Measurements from ENCODE around the gene BCL2. TPM values are rescaled to one million over a fixed set of nuclear protein-coding genes. Genes with fewer than 3 reads are reported as not detected.

Gene BCL2
- total RNA-seq, 2 experiments from 2014 or later = 66.0 to 88.9 TPM

DNA sequence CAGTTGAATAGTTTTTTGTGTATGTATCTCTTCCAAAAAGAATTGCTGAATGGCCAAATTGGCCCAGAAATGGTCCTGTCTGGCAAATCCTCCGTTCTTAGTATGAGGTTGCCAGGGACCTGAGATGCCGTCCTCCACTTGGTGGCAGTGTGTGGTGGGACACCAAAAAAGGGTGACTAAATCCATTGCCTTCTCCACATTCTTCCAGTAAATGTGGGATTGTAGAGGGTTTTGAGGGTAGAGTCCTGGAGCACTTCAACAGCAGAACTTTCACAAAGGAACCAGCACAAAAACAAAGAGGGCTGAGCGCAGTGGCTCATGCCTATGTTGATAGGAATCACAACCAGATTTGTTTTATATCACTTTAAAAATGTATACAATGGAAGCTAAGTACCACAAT, 199.9 kb downstream of the BCL2 start:
- CTCF ChIA-PET = interaction anchor here (0.8 to 1.7 kb wide), 11 partner anchors 8 to 203 kb away, joined by 3 to 15 read pairs (median 4); no protein-coding TSS in a partner anchor
- DNase-seq (peak; percentile 59), ATAC-seq (peak; percentile 69)
- intact Hi-C loops (cut with DNase I, micrococcal nuclease) = loop anchor here (1.0 to 10.0 kb wide), 2 partner anchors 105 to 204 kb away; no protein-coding TSS in a partner anchor
- no peaks in the 10 kb centered on the region for H3K36me3 Mint-ChIP-seq (ENCODE audit: low read depth)
- H3K4me3 Mint-ChIP-seq = no peak overlapping the region
- peaks cover 4% of the 10 kb centered on the region for H3K4me1 Mint-ChIP-seq
- no peaks in the 10 kb centered on the region for H3K27me3 Mint-ChIP-seq
- POLR2A ChIA-PET = no interaction called here
- H3K27ac Mint-ChIP-seq = no peak overlapping the region
- H3K9me3 Mint-ChIP-seq (ENCODE audit: low read depth) = no peaks in the 10 kb centered on the region

DNA sequence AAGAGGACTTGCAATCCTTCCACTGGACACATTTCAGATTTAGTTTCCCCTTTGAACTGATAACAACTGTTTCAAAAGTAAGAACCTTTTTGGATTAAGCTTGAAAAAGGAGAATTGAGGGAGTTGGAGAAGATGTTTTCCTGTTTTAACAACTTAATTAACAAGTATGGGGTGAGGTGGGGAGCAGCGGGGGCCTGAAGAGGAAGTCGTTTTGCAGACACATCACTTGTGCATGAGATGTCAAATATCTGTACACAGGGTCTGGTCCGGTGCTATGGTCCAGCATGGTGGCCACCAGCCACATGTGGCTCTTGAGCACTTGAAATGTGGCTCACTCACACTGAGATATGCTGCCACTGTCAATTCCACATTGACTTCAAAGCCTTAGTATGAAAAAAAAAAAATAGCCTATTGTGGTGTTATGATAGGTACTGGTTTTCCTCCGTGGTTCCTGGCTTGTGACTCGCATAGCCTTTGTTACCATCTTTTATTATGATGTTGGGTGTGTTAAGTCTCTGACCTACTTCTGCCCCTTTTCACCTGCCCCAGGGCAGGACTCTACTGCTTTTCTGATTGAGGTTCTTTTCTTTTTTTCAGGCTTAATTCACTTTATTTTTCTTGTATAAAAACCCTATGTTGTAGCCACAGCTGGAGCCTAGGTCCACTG, 205.5 kb downstream of the BCL2 start:
- Mint-ChIP-seq H3K36me3 (ENCODE audit: low read depth) (no peaks in the 10 kb centered on the region), H3K27ac (no peak overlapping the region), H3K27me3 (peaks cover 7% of the 10 kb centered on the region), H3K4me1 (peaks cover 2% of the 10 kb centered on the region), H3K4me3 (no peak overlapping the region), H3K9me3 (ENCODE audit: low read depth) (no peaks in the 10 kb centered on the region)
- POLR2A ChIA-PET = no interaction called here
- ATAC-seq = no peak
- CTCF ChIA-PET = interaction anchor here (1.2 to 1.5 kb wide), 2 partner anchors 19 to 205 kb away, joined by 3 read pairs; partner anchors contain the start of gene BCL2
- intact Hi-C loops (cut with DNase I, micrococcal nuclease) = loop anchor here in 1 of 2 experiments (2.0 kb wide), 1 partner anchor 29 kb away; no protein-coding TSS in a partner anchor
- no peak for DNase-seq

DNA sequence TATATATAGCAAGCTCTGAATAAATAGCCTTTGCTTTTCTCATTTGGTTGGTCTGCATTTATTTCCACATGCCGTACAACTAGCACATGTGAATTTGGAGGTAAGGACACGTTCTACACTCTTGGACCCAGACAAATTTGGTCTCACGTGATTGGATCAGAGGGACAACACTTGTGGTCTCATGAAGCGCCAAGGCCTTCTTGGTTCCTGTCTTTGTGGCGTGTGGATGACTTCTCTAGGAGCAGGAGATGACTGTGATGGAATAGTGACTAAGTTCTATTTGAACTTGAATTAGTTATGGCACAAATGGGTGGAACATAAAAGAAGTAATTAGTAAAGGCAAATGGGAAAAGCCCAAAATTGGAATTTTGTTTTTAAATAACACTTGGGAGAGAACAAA, 206.9 kb downstream of the BCL2 start:
- H3K36me3 Mint-ChIP-seq (ENCODE audit: low read depth) = no peaks in the 10 kb centered on the region
- no peak overlapping the region for H3K4me3 Mint-ChIP-seq
- intact Hi-C loops (cut with DNase I, micrococcal nuclease) = loop anchor here in 1 of 2 experiments (2.0 kb wide), 1 partner anchor 28 kb away; no protein-coding TSS in a partner anchor
- ATAC-seq = no peak
- ChIA-PET POLR2A (no interaction called here), CTCF (interaction anchor here (1.1 to 1.6 kb wide), 2 partner anchors 11 to 219 kb away, joined by 3 to 4 read pairs; no protein-coding TSS in a partner anchor)
- H3K27ac Mint-ChIP-seq = no peak overlapping the region
- H3K4me1 Mint-ChIP-seq = peaks cover 6% of the 10 kb centered on the region
- peaks cover 7% of the 10 kb centered on the region for H3K27me3 Mint-ChIP-seq
- H3K9me3 Mint-ChIP-seq (ENCODE audit: low read depth) = no peaks in the 10 kb centered on the region
- no peak for DNase-seq

DNA sequence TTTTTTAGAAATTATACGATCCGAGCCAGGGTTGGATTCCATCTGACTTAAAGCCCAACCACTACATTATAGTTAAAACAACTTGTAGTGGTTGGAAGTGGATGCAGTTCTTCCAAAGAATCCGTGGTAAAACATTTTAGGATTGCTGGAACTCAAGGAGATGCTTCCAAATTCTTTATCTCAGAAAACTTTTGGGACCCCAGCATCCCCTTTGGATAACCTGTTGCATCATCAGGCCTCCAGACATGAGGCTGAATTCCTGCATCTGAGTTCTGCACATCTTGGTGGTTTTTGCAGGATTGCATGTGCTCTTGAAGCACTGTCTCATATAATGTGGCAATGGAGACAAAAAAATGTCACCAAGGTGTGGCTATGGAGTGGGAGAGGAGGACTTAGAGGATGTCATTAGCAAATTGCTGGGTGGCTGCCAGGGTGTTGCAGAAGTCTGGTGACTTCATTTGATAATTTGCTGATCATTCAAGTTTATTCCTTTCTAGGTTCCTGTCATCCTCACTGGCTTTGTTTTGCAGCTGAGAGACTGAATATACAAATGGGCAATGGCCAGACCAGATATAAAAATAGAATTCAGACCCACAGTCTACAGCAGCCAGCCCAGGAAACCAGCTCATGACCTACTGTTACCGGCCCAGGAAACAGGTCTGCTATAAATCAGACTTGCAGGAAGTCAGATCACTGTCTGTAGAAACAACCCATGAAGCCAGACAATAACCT, 207.7 kb downstream of the BCL2 start:
- Mint-ChIP-seq H3K27ac (no peak overlapping the region), H3K27me3 (peaks cover 7% of the 10 kb centered on the region), H3K36me3 (ENCODE audit: low read depth) (no peaks in the 10 kb centered on the region), H3K4me3 (no peak overlapping the region), H3K4me1 (peaks cover 15% of the 10 kb centered on the region), H3K9me3 (ENCODE audit: low read depth) (no peaks in the 10 kb centered on the region)
- ChIA-PET POLR2A (no interaction called here), CTCF (interaction anchor here (0.9 to 1.6 kb wide), 4 partner anchors 8 to 335 kb away, joined by 3 to 4 read pairs (median 4); no protein-coding TSS in a partner anchor)
- DNase-seq = no peak
- ATAC-seq = no peak
- intact Hi-C loops (cut with DNase I, micrococcal nuclease) = loop anchor here in 1 of 2 experiments (2.0 kb wide), 1 partner anchor 27 kb away; no protein-coding TSS in a partner anchor

DNA sequence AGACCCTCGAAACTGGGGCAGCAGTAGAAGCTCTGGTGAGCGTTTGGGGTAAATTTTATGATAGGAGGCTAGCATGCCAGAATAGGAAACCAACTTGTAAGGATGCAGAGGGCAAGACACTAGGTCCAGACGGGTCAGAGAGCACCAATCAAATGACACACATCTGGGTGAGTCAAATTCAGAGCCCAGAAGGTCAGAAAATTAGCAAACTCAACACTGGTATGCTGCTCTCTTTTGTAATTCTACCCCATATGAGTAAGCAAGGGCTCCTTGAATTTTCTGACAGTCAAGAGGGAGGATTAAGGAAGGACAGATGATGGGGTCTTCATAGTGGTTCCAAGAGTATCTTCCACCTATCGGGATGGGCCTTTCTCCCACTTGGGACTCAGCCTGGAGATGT, 209.8 kb downstream of the BCL2 start:
- peaks cover 7% of the 10 kb centered on the region for H3K27me3 Mint-ChIP-seq
- peaks cover 28% of the 10 kb centered on the region for H3K4me1 Mint-ChIP-seq
- H3K27ac Mint-ChIP-seq = no peak overlapping the region
- H3K9me3 Mint-ChIP-seq (ENCODE audit: low read depth) = peaks cover 1% of the 10 kb centered on the region
- intact Hi-C loops (cut with DNase I, micrococcal nuclease) = loop anchor here in 1 of 2 experiments (5.0 kb wide), 1 partner anchor 263 kb away; no protein-coding TSS in a partner anchor
- POLR2A ChIA-PET = no interaction called here
- CTCF ChIA-PET = no interaction called here
- ATAC-seq (no peak), DNase-seq (no peak)
- H3K36me3 Mint-ChIP-seq (ENCODE audit: low read depth) = no peaks in the 10 kb centered on the region
- no peak overlapping the region for H3K4me3 Mint-ChIP-seq

DNA sequence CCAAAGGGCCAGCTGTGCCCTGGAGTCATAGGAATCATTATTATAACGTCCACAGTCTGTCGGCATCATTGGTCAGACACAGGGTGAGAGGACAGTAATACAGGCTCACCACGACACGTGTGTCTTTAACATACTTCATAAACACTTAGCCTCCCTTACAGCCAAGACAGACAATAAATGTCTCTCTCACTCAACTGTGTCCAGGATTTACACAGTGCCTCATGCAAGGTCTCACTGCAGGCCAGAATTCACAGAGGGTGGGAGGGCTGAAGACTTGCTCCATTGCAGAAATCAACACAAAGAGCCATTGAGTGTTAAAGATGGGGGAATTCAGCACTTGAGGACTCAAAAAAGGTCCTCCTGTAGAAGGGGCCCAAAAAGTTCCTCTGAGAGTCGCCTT, 210.5 kb downstream of the BCL2 start:
- Mint-ChIP-seq H3K36me3 (ENCODE audit: low read depth) (no peaks in the 10 kb centered on the region), H3K4me1 (peaks cover 28% of the 10 kb centered on the region), H3K27ac (no peak overlapping the region), H3K27me3 (peaks cover 7% of the 10 kb centered on the region), H3K4me3 (no peak overlapping the region), H3K9me3 (ENCODE audit: low read depth) (peaks cover 1% of the 10 kb centered on the region)
- ChIA-PET CTCF (no interaction called here), POLR2A (no interaction called here)
- intact Hi-C loops (cut with DNase I, micrococcal nuclease) = loop anchor here in 1 of 2 experiments (5.0 kb wide), 1 partner anchor 262 kb away; no protein-coding TSS in a partner anchor
- ATAC-seq (no peak), DNase-seq (no peak)

DNA sequence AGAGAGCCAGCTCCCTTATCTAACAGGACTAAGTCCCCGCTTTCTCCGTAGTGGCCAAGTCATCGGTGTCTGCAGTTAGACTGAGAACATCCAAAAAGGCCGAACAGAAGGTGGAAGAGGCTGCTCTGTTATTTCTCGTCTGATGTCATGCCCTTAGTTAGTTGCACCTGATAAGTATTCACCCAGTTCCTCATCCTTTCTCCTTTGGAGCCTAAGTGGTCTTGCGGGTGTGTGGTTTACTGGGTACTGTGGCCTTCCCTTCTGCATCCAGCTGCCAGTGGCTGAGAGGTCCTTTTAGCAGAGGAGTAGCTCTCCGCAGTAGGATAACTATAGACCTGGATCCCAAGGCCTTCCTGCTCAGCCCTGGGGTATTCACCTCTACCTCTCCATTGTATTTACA, 211.6 kb downstream of the BCL2 start:
- intact Hi-C loops (cut with DNase I, micrococcal nuclease) = loop anchor here (1.0 to 5.0 kb wide), 4 partner anchors 53 to 261 kb away; no protein-coding TSS in a partner anchor
- POLR2A ChIA-PET = no interaction called here

DNA sequence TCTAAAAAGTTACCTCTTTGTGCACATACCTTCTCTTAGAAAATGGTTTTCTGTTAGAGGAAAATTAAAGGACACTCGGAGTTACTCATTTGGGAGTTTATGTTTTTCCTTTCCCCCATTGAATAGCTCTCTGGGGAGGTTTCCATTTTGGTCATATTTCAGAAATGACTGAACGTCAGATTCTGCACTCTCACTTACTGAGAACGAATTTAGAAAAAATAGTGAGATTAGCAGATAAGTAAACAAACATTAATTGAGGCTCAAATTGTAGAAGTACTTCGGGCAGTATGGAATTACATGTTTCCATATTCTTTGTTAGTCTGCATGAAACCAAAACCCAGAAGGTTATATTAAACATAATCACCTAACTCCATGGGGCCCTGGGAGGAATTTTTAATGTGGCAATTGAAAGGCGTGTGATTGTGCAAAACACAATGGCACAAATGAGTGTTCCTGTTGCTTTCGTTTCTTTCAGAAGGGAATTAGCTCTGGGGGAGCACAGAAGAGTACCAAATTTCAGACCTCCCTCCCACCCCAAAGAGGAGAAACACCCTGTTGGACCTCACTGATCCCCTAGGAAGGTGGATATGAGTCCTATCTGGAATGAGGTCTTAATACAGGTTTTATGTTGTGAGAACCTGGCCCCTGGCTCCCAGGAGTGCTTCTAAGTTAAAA, 212.3 kb downstream of the BCL2 start:
- intact Hi-C loops (cut with DNase I, micrococcal nuclease) = loop anchor here (1.0 to 5.0 kb wide), 4 partner anchors 53 to 260 kb away; no protein-coding TSS in a partner anchor
- peaks cover 3% of the 10 kb centered on the region for H3K27me3 Mint-ChIP-seq
- peak; percentile 70 for ATAC-seq
- H3K9me3 Mint-ChIP-seq (ENCODE audit: low read depth) = peaks cover 1% of the 10 kb centered on the region
- peak overlapping the region; percentile 66 for H3K27ac Mint-ChIP-seq
- ChIA-PET CTCF (interaction anchor here (1.1 to 2.2 kb wide), 3 partner anchors 82 to 211 kb away, joined by 3 to 8 read pairs (median 3); no protein-coding TSS in a partner anchor), POLR2A (interaction anchor here (0.6 to 0.9 kb wide), 4 partner anchors 14 to 378 kb away, joined by 3 to 5 read pairs (median 4); no protein-coding TSS in a partner anchor)
- H3K4me1 Mint-ChIP-seq = peaks cover 26% of the 10 kb centered on the region
- no peaks in the 10 kb centered on the region for H3K36me3 Mint-ChIP-seq (ENCODE audit: low read depth)
- no peak overlapping the region for H3K4me3 Mint-ChIP-seq
- no peak for DNase-seq

More for the DNA sequence above, 211.6 kb downstream of the BCL2 start:
- peaks cover 6% of the 10 kb centered on the region for H3K27me3 Mint-ChIP-seq
- no peak for DNase-seq
- H3K27ac Mint-ChIP-seq = no peak overlapping the region
- peaks cover 26% of the 10 kb centered on the region for H3K4me1 Mint-ChIP-seq
- CTCF ChIA-PET = interaction anchor here (1.1 to 2.2 kb wide), 2 partner anchors 186 to 210 kb away, joined by 3 to 8 read pairs; no protein-coding TSS in a partner anchor
- H3K9me3 Mint-ChIP-seq (ENCODE audit: low read depth) = peaks cover 1% of the 10 kb centered on the region
- H3K4me3 Mint-ChIP-seq = no peak overlapping the region
- H3K36me3 Mint-ChIP-seq (ENCODE audit: low read depth) = no peaks in the 10 kb centered on the region
- no peak for ATAC-seq

DNA sequence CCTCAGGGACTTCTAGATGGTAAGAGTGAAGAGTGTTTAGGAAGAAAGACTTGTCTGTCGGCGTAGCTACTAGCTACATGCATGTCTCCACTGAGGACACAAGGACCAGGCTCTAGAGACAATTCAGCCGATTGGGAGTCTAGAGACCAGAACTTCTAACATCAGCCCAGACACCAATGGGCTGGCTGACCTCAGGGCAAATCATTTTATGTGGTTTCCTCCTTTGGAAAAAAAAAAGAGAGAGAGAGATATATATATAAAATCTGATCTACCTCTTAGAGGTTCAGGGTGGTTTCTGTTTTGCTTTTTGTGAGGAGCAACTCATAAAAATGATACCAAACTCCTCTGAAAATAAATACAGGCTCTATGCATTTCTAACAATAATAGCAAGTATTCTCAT, 212.8 kb downstream of the BCL2 start:
- CTCF ChIA-PET = interaction anchor here (1.1 to 2.2 kb wide), 3 partner anchors 81 to 211 kb away, joined by 3 to 8 read pairs (median 3); no protein-coding TSS in a partner anchor
- Mint-ChIP-seq H3K36me3 (ENCODE audit: low read depth) (no peaks in the 10 kb centered on the region), H3K4me3 (peak overlapping the region; percentile 33), H3K27me3 (peaks cover 3% of the 10 kb centered on the region), H3K27ac (peak overlapping the region; percentile 66), H3K4me1 (peaks cover 28% of the 10 kb centered on the region), H3K9me3 (ENCODE audit: low read depth) (peaks cover 1% of the 10 kb centered on the region)
- DNase-seq (no peak), ATAC-seq (peak; percentile 54)
- POLR2A ChIA-PET = interaction anchor here (0.6 to 0.9 kb wide), 4 partner anchors 15 to 378 kb away, joined by 3 to 5 read pairs (median 4); no protein-coding TSS in a partner anchor
- intact Hi-C loops (cut with DNase I, micrococcal nuclease) = loop anchor here (1.0 to 5.0 kb wide), 4 partner anchors 54 to 259 kb away; no protein-coding TSS in a partner anchor

DNA sequence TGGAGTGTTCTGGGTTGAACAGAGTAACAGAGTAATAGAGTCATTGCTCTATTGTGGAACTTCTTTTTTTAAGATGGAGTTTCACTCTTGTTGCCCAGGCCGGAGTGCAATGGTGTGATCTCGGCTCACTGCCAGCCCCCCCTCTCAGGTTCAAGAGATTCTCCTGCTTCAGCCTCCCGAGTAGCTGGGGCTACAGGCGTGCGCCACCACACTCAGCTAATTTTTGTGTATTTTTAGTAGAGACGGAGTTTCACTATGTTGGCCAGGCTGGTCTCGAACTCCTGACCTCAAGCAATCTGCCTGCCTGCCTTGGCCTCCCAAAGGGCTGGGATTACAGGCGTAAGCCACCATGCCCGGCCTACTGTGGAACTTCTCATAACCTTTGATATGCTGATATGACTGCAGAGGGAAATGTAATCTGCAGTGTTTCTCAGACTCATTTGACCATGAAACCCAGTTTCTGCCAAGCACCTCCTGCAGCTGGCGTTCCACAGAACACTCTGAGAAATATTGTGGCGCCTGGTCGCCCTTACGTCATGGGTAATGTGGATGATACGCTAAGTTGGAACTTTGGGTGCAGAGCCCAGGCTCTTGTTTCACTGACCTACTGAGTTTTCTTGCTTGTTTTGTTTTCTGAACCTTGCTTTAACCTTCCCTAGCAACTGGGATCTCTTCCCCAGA, 213.8 kb downstream of the BCL2 start:
- peaks cover 4% of the 10 kb centered on the region for H3K27me3 Mint-ChIP-seq
- DNase-seq (no peak), ATAC-seq (no peak)
- POLR2A ChIA-PET = no interaction called here
- CTCF ChIA-PET = interaction anchor here (1.1 to 1.3 kb wide), 2 partner anchors 80 to 124 kb away, joined by 3 read pairs; no protein-coding TSS in a partner anchor
- peaks cover 1% of the 10 kb centered on the region for H3K9me3 Mint-ChIP-seq (ENCODE audit: low read depth)
- no peaks in the 10 kb centered on the region for H3K36me3 Mint-ChIP-seq (ENCODE audit: low read depth)
- intact Hi-C loops (cut with DNase I, micrococcal nuclease) = loop anchor here (2.0 to 5.0 kb wide), 3 partner anchors 55 to 258 kb away; no protein-coding TSS in a partner anchor
- H3K27ac Mint-ChIP-seq = no peak overlapping the region
- no peak overlapping the region for H3K4me3 Mint-ChIP-seq
- H3K4me1 Mint-ChIP-seq = peaks cover 29% of the 10 kb centered on the region

Data from activated CD4-positive, alpha-beta T cell treated with anti-CD3 and anti-CD28 coated beads for 36 hours (primary cell).